ENCODE data around the gene NBEAL1. TPM values are rescaled to one million over a fixed set of nuclear protein-coding genes. Genes with fewer than 3 reads are reported as not detected.
"Not testable (repeated sequence)": the region's sequence is repeated elsewhere in the genome, so short reads cannot be mapped to it uniquely, and the experiment has no call there.

The NBEAL1 gene
- total RNA-seq, 1 donor from 2014 or later: 29.0 TPM

GRCh38 chr2:203143391-203143790, 128.7 kb downstream of the NBEAL1 start:
- Mint-ChIP-seq H3K4me3 (ENCODE audit: unreplicated experiment) (no peak overlapping the region), H3K4me1 (ENCODE audit: unreplicated experiment) (no peaks in the 10 kb centered on the region), H3K27me3 (ENCODE audit: unreplicated experiment) (no peaks in the 10 kb centered on the region), H3K9me3 (ENCODE audit: unreplicated experiment) (no peaks in the 10 kb centered on the region), H3K36me3 (ENCODE audit: unreplicated experiment) (peaks cover 28% of the 10 kb centered on the region), H3K27ac (ENCODE audit: unreplicated experiment) (no peak overlapping the region)
- no peak for TF ChIP-seq CTCF (IDR thresholded peaks at IDR 0.05)
- DNase-seq (ENCODE audit: extremely low spot score, unreplicated experiment): no peak

GRCh38 chr2:203149194-203149593, 134.5 kb downstream of the NBEAL1 start:
- no peaks in the 10 kb centered on the region for H3K27me3 Mint-ChIP-seq (ENCODE audit: unreplicated experiment)
- DNase-seq (ENCODE audit: extremely low spot score, unreplicated experiment): no peak

GRCh38 chr2:203155406-203155805, 140.7 kb downstream of the NBEAL1 start:
- no peaks in the 10 kb centered on the region for H3K27me3 Mint-ChIP-seq (ENCODE audit: unreplicated experiment)
- no peak overlapping the region for H3K27ac Mint-ChIP-seq (ENCODE audit: unreplicated experiment)
- no peaks in the 10 kb centered on the region for H3K9me3 Mint-ChIP-seq (ENCODE audit: unreplicated experiment)
- peaks cover 33% of the 10 kb centered on the region for H3K36me3 Mint-ChIP-seq (ENCODE audit: unreplicated experiment)
- no peaks in the 10 kb centered on the region for H3K4me1 Mint-ChIP-seq (ENCODE audit: unreplicated experiment)
- TF ChIP-seq CTCF (IDR thresholded peaks at IDR 0.05): no peak
- no peak overlapping the region for H3K4me3 Mint-ChIP-seq (ENCODE audit: unreplicated experiment)
- DNase-seq (ENCODE audit: extremely low spot score, unreplicated experiment): no peak

More at GRCh38 chr2:203149194-203149593, 134.5 kb downstream of the NBEAL1 start:
- Mint-ChIP-seq H3K27ac (ENCODE audit: unreplicated experiment) (no peak overlapping the region), H3K4me1 (ENCODE audit: unreplicated experiment) (no peaks in the 10 kb centered on the region), H3K36me3 (ENCODE audit: unreplicated experiment) (peaks cover 41% of the 10 kb centered on the region), H3K9me3 (ENCODE audit: unreplicated experiment) (no peaks in the 10 kb centered on the region), H3K4me3 (ENCODE audit: unreplicated experiment) (no peak overlapping the region)
- no peak for TF ChIP-seq CTCF (IDR thresholded peaks at IDR 0.05)

- not testable (repeated sequence) for H3K27me3 Mint-ChIP-seq (ENCODE audit: unreplicated experiment); H3K4me1 Mint-ChIP-seq (ENCODE audit: unreplicated experiment); H3K4me3 Mint-ChIP-seq (ENCODE audit: unreplicated experiment); H3K27ac Mint-ChIP-seq (ENCODE audit: unreplicated experiment); H3K9me3 Mint-ChIP-seq (ENCODE audit: unreplicated experiment); DNase-seq (ENCODE audit: extremely low spot score, unreplicated experiment)
- H3K36me3 Mint-ChIP-seq (ENCODE audit: unreplicated experiment): peaks cover 33% of the 10 kb centered on the region
These were observed 148.0 kb downstream of the NBEAL1 start for GRCh38 chr2:203162722-203163121.

- H3K36me3 Mint-ChIP-seq (ENCODE audit: unreplicated experiment): peaks cover 39% of the 10 kb centered on the region
- DNase-seq (ENCODE audit: extremely low spot score, unreplicated experiment): no peak
These were observed 149.7 kb downstream of the NBEAL1 start for GRCh38 chr2:203164311-203164935.

More at GRCh38 chr2:203164311-203164935, 149.7 kb downstream of the NBEAL1 start:
- Mint-ChIP-seq H3K27ac (ENCODE audit: unreplicated experiment) (no peak overlapping the region), H3K27me3 (ENCODE audit: unreplicated experiment) (no peaks in the 10 kb centered on the region), H3K4me3 (ENCODE audit: unreplicated experiment) (no peak overlapping the region), H3K4me1 (ENCODE audit: unreplicated experiment) (no peaks in the 10 kb centered on the region), H3K9me3 (ENCODE audit: unreplicated experiment) (peaks cover 6% of the 10 kb centered on the region)
- no peak for TF ChIP-seq CTCF (IDR thresholded peaks at IDR 0.05)
